Spinal cord (tissue), 10 donors: ENCODE data around the gene SELENON. TPM values are rescaled to one million over a fixed set of nuclear protein-coding genes. Genes with fewer than 3 reads are reported as not detected.

Experiments used
- DNase-seq, 6 donors: peaks; one replicate each; pipeline versions ENCODE4 v3.0.0 to v3.0.0-alpha.2; 2013 to 2015; ENCODE audit warnings: low spot score in 6 of 6, low read depth in 4 of 6
- H3K27ac ChIP-seq: one replicate; pipeline ENCODE4 v1.5.1; 2013; ENCODE audit warnings: low read depth, low read length, control low read depth
- H3K27me3 ChIP-seq: one replicate; pipeline ENCODE4 v1.6.1; 2013; ENCODE audit warnings: low read length; ENCODE audit not compliant: control insufficient read depth, insufficient read depth
- H3K36me3 ChIP-seq: one replicate; pipeline ENCODE4 v1.6.1; 2013; ENCODE audit warnings: low read length; ENCODE audit not compliant: control insufficient read depth, insufficient read depth
- H3K4me1 ChIP-seq: one replicate; pipeline ENCODE4 v1.6.1; 2013; ENCODE audit warnings: low read length; ENCODE audit not compliant: control insufficient read depth, insufficient read depth
- H3K4me3 ChIP-seq: one replicate; pipeline ENCODE4 v1.5.1; 2013; ENCODE audit warnings: low read depth, low read length, control low read depth
- H3K9me3 ChIP-seq: one replicate; pipeline ENCODE4 v1.6.1; 2013; ENCODE audit warnings: low read length; ENCODE audit not compliant: control insufficient read depth, insufficient read depth
- WGBS: methylation state at CpG from one replicate; pipeline ENCODE4 v1.1.5; 2013; ENCODE audit warnings: missing lambda C conversion rate; ENCODE audit not compliant: insufficient coverage; 5-methylcytosine and 5-hydroxymethylcytosine counted together
- polyA plus RNA-seq, 2 donors: library from polyadenylated mRNA; unstranded; fragments of 120-200 nt; gene quantifications; one replicate each; pipeline ENCODE4 v1.2.1, GENCODE V29; 2013; ENCODE audit not compliant: insufficient read length in 2 of 2
- total RNA-seq, 2 donors: library from RNA; depleted of rRNA in 1 of 2; stranded (reverse); fragments of 120-200 nt in 1 of 2; fragments of >200 nt in 1 of 2; gene quantifications; one replicate each; pipeline versions ENCODE4 v1.2.3 to v1.2.4, GENCODE V29; 2013 to 2014
- donor health status: healthy.

The SELENON gene
- total and polyA plus RNA-seq, 4 donors: 20.5 to 163 (median 99.4) TPM

GRCh38 chr1:25814549-25815087 is 14.6 kb downstream of the SELENON start:
- 94% methylated on average over 6 of the region's 7 CpGs for WGBS

GRCh38 chr1:25815208-25816111 is 15.5 kb downstream of the SELENON start:
- Histone ChIP-seq H3K4me1 (peaks cover 21% of the 10 kb centered on the region), H3K36me3 (peaks cover 61% of the 10 kb centered on the region), H3K27me3 (no peaks in the 10 kb centered on the region), H3K9me3 (no peaks in the 10 kb centered on the region), H3K4me3 (no peak overlapping the region), H3K27ac (no peak overlapping the region)
- no peak for DNase-seq
- WGBS: 94% methylated on average over 22 of the region's 24 CpGs

More at GRCh38 chr1:25814549-25815087, 14.6 kb downstream of the SELENON start:
- Histone ChIP-seq H3K9me3 (no peaks in the 10 kb centered on the region), H3K27me3 (no peaks in the 10 kb centered on the region), H3K4me3 (no peak overlapping the region), H3K27ac (no peak overlapping the region), H3K4me1 (peaks cover 22% of the 10 kb centered on the region), H3K36me3 (peaks cover 69% of the 10 kb centered on the region)
- DNase-seq: no peak

DNA sequence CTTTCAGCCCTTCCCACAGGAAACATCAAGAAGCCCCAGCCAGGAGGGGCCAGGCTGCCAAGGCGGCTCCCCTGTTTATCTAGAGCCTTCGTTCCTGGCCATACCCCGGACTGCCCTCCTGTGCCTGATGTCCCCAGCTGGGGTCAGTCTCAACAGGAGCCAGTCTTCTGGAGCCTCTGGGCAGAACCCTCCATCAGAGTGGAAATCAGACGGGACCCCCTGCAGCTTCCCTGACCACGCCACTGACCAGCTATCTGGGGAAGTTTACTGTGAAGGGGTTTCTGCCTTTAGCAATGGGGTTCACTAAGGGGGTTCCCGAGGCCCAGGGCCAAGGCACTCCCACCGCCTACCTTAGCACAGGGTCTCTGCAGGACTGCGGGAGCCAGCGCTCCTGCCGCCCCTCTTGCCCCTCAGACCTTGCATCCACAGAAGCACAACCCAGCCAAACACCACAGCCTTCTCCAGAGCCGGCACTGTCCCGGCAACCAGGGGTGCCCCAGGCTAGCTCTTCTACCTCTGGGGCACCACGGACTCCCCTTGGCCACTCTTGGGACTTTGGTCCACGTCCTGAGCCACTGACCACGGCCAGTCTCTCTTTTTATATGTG is 16.2 kb downstream of the SELENON start:
- Histone ChIP-seq H3K4me1 (peaks cover 21% of the 10 kb centered on the region), H3K36me3 (peaks cover 53% of the 10 kb centered on the region), H3K4me3 (no peak overlapping the region), H3K27ac (no peak overlapping the region), H3K27me3 (no peaks in the 10 kb centered on the region), H3K9me3 (no peaks in the 10 kb centered on the region)
- DNase-seq: no peak
- 86% methylated on average over 13 of the region's 15 CpGs for WGBS

DNA sequence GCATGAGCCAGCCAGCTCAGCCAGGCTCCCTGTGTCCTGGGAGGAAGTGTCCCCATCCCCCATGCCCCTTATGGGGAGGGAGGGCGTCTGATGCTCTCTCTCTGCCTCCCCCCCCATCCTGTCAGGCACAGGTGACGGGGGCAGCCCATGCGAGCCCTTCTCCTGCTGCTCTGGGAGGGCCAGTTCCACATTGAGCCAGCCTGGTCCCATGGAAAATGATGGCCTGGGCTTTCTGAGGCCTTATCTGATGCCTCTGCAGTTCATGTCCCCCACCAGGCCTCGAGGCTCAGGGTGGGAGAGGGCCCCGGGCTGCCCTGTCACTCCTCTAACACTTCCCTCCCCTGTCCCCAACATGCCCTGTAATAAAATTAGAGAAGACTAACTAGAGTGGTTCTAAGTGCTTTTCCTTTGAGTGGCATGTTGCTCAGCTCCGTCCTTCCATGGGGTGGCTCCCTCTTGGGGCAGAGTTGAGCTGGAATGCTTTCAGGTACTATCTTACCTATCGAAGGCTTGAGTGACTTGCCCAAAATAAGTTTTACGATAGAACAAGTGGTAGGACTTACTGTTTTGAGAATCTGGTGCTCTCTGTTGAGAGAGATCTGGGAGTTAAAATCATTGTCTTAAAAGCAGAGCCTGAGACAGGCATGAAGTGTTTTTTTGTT is 18.0 kb downstream of the SELENON start:
- Histone ChIP-seq H3K27ac (peak overlapping the region; percentile 97), H3K4me3 (no peak overlapping the region), H3K4me1 (peaks cover 30% of the 10 kb centered on the region), H3K9me3 (no peaks in the 10 kb centered on the region), H3K27me3 (no peaks in the 10 kb centered on the region), H3K36me3 (peaks cover 36% of the 10 kb centered on the region)
- WGBS: 70% methylated on average over 6 of the region's 8 CpGs
- no peak for DNase-seq

DNA sequence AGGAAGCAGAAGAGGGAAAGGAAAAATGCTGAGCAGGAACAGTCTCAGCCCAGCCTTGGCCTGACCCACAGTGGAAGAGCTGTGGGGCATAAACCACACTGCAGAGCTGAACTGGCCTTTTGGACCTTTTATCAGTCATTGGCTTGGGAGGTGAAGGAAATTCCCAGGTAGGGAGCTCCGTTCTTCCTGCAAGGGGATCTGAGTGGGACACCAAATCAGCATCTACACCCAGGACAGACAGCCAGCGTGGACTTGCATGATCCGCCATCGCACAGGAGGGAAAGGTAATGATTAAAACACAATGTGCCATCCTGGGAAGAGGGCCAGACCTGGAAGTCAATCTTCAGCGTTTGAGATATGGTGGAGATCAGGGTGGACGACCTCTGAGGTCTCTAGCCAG is 18.6 kb downstream of the SELENON start:
- Histone ChIP-seq H3K36me3 (peaks cover 36% of the 10 kb centered on the region), H3K4me3 (no peak overlapping the region), H3K27ac (peak overlapping the region; percentile 97), H3K27me3 (no peaks in the 10 kb centered on the region), H3K4me1 (peaks cover 31% of the 10 kb centered on the region), H3K9me3 (no peaks in the 10 kb centered on the region)
- WGBS: 62% methylated on average over 3 of the region's 6 CpGs
- no peak for DNase-seq

- H3K4me3 ChIP-seq: peak within 1 kb of the TSS; percentile 97
- H3K4me1 ChIP-seq: peaks cover 31% of the 10 kb centered on the region
- DNase-seq: peak in 4 of 6 donors; percentile 68 to 95 (median 86)
- H3K36me3 ChIP-seq: peaks cover 25% of the 10 kb centered on the region
- no peaks in the 10 kb centered on the region for H3K9me3 ChIP-seq
- H3K27ac ChIP-seq: peak within 1 kb of the TSS; percentile 97
- under 1% methylated on average over 64 of the region's 64 CpGs for WGBS
- no peaks in the 10 kb centered on the region for H3K27me3 ChIP-seq
These were observed 19.7 kb downstream of the SELENON start, which contains the start of gene MTFR1L for GRCh38 chr1:25819491-25820246. Gene MTFR1L (plus strand): TSS chr1:25819954. CDS start chr1:25823105, 3,151 bp downstream.

- peak in 2 of 6 donors; percentile 42 to 45 for DNase-seq
- WGBS: under 1% methylated on average over 67 of the region's 67 CpGs
- peak overlapping the region; percentile 97 for H3K27ac ChIP-seq
These were observed 20.5 kb downstream of the SELENON start for GRCh38 chr1:25820247-25821111.

DNA sequence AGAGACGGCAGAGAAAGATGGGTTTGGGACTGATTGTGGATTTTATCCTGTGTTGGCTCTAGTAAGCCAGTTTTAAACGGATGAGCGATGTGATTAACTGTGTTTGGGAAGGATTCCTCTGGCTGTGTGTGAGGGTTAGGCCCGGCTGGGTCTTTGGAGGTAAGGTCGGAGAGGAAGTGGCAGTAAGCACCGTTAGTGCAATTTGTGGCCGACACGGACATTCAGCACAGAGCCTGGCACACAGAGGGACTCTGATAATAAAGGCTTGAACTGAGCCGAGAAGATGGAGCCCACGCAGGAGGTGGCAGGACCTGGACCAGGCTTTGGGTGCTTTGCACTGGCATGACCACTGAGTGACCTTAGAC is 21.1 kb downstream of the SELENON start:
- 42% methylated on average over 10 of the region's 10 CpGs for WGBS
- Histone ChIP-seq H3K27ac (no peak overlapping the region), H3K27me3 (no peaks in the 10 kb centered on the region), H3K4me3 (peak overlapping the region; percentile 97), H3K36me3 (peaks cover 15% of the 10 kb centered on the region), H3K9me3 (no peaks in the 10 kb centered on the region), H3K4me1 (peaks cover 31% of the 10 kb centered on the region)
- no peak for DNase-seq

More at GRCh38 chr1:25820247-25821111, 20.5 kb downstream of the SELENON start:
- Histone ChIP-seq H3K4me1 (peaks cover 31% of the 10 kb centered on the region), H3K9me3 (no peaks in the 10 kb centered on the region), H3K4me3 (peak overlapping the region; percentile 97), H3K27me3 (no peaks in the 10 kb centered on the region), H3K36me3 (peaks cover 17% of the 10 kb centered on the region)
